NK-92 (cell line): Measurements from ENCODE around the gene ZNF80.

Experiments
- DNase-seq: peaks from one replicate; lab custom pipeline; 2025; ENCODE audit not compliant: unreplicated experiment; lab: John Stamatoyannopoulos, UW

ZNF80 gene

DNA sequence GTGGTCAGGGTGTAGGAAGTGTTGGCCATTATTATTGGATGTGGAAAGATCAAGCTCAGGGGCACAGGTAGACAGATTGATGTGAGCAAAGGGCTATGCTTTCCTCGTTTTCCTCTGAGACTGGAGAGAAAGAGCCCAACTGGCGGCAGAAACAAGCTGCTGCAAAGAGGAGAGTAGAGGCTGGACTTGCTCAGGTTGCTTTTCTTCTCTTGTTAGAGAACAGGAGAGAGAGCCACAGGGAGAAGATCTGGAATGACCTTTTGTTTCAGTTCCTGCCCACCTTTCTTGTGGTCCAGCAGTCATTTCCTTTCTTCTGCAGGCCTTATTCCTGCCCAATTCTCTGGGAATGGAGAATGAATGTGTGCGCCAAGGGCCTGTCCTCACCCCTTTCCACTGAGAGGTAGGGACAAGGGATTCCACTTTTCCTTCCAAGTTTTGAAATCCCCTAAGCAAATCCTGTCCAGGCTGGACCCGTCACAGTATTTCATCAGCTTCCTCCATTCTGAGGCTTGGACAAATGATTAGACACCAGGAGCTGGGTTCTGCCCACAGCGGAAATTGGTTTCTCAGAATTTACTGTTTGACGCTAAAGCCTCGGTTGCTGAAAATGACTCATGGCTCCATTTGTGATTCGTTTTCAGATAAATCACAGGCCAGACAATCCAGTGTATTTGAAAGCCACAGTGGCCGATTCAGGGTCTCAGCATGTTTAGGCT lies 16.1 kb downstream of the ZNF80 start:
- no peak for DNase-seq

GRCh38 chr3:114219741-114220140 lies 17.6 kb downstream of the ZNF80 start:
- no peak for DNase-seq

DNA sequence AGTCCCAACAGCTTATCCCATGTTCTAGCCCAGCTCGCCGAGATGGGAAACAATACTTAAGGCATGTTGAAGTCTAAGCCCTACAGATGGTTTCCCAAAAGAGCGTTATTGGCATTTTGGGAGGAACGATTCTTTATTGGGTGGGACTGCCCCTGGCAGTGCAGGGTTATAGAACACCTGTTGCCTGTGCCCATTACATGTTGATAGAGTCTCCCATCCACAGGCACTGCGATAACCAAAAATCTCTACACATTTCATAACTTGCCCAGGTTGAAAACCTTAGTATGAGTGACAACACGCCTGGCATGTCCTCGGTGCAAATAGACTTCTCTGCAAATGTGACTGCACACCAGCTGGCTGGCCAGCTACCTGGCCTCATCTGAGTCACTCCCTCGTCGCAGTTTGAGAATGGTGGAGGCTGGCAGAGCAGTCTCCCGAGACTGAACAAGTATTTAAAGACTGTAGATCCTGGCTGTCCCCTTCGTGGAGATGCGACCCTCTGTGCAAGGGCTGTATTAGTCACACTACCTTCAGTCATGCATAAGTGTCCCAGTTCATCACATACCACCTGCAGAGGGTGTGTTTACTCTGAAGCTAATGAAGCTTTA lies 18.7 kb downstream of the ZNF80 start:
- DNase-seq: no peak

DNA sequence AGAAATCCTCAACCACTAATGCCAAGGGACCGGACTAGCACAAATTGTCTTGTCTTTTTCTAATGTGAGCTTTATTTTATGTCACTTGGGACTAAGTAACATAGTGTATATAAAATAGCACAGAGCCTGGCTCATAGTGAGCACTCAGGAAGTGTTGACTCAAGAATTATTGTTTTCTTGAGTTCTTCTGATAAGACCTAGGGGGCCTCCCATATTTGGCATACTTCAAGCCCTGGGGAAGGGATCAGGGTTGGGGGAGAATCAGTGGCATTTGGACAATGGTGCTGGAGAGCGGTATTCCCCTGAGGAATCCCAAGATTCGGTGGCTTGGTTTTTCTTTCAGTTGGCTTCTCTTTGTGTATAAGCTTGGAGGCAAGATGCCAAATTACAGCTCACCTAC lies 19.4 kb downstream of the ZNF80 start:
- DNase-seq: no peak

DNA sequence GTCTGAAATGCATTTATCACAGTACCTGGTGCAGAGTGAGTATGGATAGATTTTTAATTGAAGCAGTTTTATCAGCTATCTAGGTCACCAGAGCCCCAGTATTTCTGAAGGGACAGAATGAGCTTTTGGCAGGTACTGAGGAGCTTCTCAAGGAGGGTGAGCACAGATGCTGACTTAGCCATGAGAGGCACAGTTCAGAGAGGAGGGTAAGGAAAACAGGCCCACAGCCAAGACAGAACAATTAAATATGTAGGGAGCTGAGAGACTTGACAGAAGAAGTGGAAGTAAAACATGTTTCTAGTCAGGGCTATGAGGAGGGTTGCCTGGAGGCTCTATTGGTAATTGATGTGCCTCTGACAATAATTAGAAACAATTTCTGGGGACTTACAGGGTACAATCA lies 20.1 kb downstream of the ZNF80 start:
- DNase-seq: no peak

- DNase-seq: no peak
Measured at GRCh38 chr3:114216186-114216970, 21.0 kb downstream of the ZNF80 start.

- peak; percentile 4 for DNase-seq
Measured at GRCh38 chr3:114214542-114215341, 22.6 kb downstream of the ZNF80 start.

- DNase-seq: peak; percentile 22
Measured at GRCh38 chr3:114213627-114214541, 23.5 kb downstream of the ZNF80 start.

DNA sequence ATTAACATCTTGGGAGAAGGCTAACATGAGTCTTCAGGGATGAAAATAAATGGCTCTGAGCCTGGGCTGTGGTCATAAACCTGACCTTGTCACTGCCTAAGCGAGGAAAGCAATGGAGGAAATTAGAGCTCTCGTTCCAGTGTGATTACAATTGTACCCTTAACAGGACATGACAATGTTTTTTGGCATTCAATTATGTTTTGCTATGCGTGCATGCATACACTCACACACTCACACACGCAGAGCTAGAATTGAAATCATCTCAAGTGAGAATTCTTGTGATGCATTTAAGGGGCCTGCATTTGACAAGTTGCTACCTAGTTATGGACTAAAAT lies 24.1 kb downstream of the ZNF80 start:
- DNase-seq: no peak

- no peak for DNase-seq
Measured at GRCh38 chr3:114212646-114213045, 24.7 kb downstream of the ZNF80 start.

DNA sequence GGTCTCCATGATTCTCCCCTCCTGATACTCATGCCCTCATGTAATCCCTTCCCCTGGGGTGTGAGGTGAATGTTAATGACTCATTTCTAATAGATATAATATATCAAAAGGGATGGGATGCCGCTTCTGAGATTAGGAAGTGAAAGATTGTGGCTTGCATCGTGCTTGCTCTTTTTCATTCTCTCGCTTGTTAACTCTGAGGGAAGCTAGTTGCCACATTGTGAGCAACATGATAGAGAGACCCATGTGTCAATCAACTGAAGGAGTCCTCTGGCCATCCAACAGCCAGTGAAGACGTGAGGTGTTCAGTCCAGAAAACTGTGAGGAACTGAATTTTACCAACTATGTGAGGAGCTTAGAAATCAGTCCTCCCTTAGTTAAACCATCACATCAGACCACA lies 29.6 kb downstream of the ZNF80 start:
- no peak for DNase-seq

DNA sequence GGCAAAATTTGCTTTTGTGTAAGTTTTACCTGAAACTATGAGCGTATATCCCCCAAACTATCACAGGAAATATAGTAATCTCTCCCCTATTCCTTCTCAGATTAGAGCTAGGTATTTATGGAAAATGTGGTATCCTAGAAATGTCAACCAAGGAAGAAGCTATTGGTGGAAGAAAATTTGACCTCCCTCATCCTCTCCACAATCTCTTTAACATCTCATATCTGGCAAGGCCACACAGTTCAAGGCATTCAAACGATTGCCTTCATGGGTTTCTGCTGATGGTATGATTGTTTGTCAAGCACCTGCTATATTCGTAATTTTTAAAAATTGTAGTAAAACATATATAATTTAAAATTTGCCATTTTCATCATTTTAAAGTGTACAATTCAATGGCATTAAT lies 31.0 kb downstream of the ZNF80 start:
- no peak for DNase-seq

DNA sequence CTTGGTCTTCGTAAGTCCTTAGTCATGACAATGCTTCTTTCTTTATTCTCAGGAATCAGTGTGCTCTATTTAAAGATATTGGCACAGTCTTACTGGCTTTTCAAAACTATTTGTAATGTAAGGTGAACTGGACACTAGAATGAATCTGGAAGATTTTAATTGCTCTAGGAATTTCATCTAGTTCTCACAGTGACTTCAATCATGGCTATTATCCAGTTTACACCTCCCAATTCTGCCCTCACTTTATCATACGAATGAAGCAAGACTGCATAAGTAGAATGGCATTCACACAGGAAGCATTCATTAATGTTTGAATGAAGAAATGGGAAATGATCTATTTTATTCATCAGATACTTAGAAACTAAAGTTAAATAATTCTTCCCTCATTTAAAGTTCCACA lies 31.8 kb downstream of the ZNF80 start:
- DNase-seq: no peak

- DNase-seq: no peak
Measured at GRCh38 chr3:114194750-114195149, 42.6 kb downstream of the ZNF80 start.

- DNase-seq: no peak
Measured at GRCh38 chr3:114192136-114192535, 45.2 kb downstream of the ZNF80 start.

GRCh38 chr3:114186501-114186900 lies 50.9 kb downstream of the ZNF80 start:
- DNase-seq: no peak
